Activated CD4-positive, alpha-beta T cell treated with anti-CD3 and anti-CD28 coated beads for 24 hours (primary cell): ENCODE results near the gene HOXA5.

ENCODE experiments used
- DNase-seq, 2 donors: peaks; one replicate each; pipeline ENCODE4 v3.0.0-alpha.2; 2020; ENCODE audit warnings: low read depth in 2 of 2

The HOXA5 gene

GRCh38 chr7:27095897-27096767, 47.3 kb downstream of the HOXA5 start, which contains the start of gene HOXA1:
Gene HOXA1 (minus strand): TSS chr7:27096000. CDS start chr7:27095912, 88 bp downstream.
- DNase-seq, result peak; percentile 29 to 44

DNA sequence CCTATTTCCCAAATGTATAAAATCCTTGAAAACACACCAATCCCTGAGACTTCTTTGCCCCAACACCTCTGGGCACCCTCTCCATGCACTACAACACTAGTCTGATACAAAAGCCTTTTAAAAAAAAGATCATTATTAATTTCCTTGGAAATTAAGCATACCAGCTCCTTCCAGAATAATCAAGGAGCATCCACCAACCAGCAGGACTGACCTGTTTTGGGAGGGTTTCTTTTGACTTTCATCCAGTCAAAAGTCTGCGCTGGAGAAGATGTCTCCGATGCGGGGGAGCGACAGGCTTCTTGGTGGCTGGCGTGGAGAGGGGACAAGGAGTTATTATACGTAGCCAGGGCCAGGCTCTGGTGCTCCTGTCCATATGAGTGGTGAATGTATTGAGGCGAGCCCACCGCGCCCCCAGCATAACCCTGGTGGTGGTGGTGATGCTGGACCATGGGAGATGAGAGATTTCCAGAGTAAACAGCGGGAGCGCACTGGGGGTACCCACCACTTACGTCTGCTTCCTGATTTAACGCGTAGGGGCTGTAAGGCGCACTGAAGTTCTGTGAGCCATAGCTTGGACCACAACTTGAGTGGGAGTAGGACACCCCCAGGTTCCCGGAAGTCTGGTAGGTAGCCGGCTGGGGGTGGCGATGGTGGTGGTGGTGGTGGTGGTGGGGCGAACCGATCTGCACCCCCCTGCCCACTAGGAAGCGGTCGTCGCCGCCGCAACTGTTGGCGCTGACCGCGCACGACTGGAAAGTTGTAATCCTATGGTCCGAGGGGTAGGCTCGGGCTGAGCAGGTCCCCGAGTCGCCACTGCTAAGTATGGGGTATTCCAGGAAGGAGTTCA, 48.2 kb downstream of the HOXA5 start:
- no peak for DNase-seq

DNA sequence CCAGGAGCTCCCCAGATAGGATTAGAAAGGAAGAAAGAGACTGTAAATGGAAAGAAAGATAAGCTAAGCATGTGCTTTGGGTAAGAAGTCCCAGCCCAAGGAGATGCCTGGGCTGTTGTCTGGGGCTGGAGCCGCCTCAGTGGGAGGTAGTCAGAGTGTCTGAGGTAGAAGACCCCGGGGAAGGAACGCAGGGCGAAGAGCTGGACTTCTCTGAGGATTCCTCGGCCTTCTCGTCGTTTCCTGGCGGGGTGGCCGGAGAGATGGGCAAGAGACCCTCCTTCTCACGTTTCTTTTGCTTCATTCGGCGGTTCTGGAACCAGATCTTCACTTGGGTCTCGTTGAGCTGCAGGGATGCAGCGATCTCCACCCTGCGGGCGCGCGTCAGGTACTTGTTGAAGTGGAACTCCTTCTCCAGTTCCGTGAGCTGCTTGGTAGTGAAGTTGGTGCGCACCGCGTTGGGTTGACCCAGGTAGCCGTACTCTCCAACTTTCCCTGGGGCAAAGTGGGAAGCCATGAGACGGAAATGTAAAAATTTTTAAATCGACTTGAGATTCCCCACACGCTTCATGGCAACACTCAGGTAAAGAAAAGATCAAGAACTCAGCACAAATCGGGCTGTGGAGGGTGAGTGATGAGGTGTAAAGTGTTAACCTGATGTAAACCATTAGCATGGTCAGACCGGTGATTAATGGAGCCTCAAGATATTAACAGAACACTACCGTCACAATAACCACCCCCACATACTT, 49.0 kb downstream of the HOXA5 start:
- no peak for DNase-seq

DNA sequence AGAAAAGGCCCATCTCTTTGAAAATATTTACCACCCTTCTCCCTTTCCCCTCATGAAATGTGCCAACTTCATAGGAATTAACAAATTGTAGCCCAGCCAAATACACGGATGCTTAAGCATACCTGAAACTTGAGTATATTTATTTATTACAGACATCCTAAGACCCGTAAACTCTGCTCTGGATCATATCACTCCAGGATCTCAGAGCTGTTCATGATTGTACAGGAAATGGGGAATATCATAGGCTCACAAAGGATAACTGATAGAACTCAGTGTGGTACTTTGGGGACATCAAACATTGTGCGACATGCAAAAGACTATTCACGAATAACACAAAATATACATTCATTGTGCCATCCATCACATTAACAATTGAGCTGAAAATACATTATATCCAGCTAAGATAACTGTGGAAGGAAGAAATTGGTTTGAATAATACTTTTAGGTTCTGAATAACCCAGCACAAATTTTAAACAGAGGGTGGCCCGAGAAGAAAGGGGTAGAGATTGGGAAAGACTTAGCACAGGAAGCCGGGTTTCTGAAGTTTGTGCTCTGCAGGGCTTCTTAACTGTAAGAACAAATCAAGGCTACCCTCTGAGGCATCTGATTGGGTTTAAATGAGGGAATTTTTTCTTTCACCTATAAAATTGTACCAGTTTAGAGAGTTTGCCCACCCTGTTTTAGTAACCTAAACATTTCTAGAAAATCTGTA, 50.1 kb downstream of the HOXA5 start:
- DNase-seq, result no peak

DNA sequence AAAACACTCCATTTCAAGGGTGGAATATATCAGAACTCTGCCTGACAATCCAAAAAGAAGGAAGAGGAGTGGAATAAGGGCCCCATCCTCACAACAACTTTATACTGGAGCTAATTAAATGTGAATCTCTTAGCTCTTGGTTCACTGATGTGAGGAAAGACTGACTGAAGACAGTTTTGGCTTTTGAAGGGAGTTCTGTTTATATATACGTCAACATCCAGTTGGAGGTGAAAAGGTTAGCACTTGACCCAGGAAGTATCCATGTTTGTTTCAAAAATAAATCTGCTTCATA, 50.7 kb downstream of the HOXA5 start:
- DNase-seq, result no peak

- DNase-seq, result no peak
These were observed 51.3 kb downstream of the HOXA5 start for GRCh38 chr7:27091941-27092818.

- no peak for DNase-seq
These were observed 52.4 kb downstream of the HOXA5 start for GRCh38 chr7:27091105-27091504.
